NCI-H2196 treated with DMSO at 0.1 percent for 48 hours (cell line): ENCODE measurements around the gene SULT2B1.
"Not testable (repeated sequence)": the region's sequence is repeated elsewhere in the genome, so short reads cannot be mapped to it uniquely, and the experiment has no call there.

Experiments
- DNase-seq: peaks from one replicate; lab custom pipeline; 2025; ENCODE audit not compliant: unreplicated experiment; lab: John Stamatoyannopoulos, UW

SULT2B1 gene

GRCh38 chr19:48524732-48525131, 27.2 kb upstream of the SULT2B1 start:
- DNase-seq = no peak

DNA sequence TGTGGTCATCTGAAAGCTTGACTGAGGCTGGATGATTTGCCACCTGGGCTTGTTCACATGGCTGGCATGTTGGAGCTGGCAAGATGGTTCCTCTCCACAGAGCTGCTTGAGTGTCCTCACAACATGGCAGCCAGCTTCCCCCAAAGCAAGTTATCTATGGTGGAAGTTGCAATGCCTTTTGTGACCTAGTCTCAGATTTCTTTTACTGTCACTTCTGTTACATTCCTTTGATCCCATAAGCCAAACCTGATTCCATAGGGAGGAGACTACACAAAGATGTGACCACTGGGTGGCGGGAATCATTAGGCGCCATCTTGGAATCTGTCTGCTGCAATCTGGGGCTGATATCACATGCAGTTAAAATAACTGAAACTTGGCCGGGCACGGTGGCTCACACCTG, 22.8 kb upstream of the SULT2B1 start:
- DNase-seq = no peak

GRCh38 chr19:48530066-48530720, 21.8 kb upstream of the SULT2B1 start:
- no peak for DNase-seq

DNA sequence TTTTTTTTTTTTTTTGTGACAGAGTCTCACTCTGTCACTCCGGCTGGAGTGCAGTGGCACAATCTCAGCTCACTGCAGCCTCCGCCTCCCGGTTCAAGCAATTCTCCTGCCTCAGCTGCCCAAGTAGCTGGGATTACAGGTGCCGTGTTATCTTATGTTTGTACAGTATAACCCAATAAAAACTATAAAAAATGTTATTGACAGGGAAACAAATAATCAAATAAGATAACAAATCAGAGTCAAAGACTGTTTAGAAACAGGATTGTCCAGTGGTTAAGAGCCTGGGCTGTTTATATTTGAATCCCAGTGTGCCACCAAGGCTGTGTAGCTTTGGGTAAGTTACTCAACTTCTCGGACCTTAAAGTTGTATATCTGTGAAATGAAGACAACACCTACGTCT, 21.2 kb upstream of the SULT2B1 start:
- DNase-seq = no peak

DNA sequence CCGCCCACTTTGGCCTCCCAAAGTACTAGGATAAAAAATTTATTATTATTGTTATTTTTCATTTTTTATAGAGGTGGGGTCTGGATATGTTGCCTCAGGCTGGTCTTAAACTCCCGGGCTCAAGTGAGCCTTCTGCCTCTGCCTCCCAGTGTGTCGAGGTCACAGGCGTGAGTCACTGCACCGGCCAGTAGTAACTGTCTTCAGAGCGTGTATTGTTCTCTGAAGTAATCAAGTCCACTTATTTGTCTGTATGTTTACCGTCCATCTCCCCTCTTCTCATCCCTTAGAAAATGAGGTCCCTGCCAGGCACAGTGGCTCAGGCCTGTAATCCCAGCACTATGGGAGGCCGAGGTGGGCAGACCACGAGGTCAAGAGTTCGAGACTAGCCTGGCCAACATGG, 18.2 kb upstream of the SULT2B1 start:
- no peak for DNase-seq

- DNase-seq = no peak
Observed at GRCh38 chr19:48537541-48537940, 14.4 kb upstream of the SULT2B1 start.

DNA sequence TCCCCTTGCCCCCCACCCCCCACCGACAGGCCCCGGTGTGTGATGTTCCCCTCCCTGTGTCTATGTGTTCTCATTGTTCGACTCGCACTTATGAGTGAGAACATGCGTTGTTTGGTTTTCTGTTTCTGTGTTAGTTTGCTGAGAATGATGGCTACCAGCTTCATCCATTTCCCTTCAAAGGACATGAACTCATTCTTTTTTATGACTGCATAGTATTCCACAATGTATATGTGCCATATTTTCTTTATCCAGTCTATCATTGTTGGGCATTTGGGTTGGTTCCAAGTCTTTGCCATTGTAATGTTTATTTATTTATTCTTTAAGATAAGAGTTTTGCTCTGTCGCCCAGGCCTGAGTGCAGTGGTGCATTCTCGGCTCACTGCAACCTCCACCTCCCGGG, 13.9 kb upstream of the SULT2B1 start:
- not testable (repeated sequence) for DNase-seq

DNA sequence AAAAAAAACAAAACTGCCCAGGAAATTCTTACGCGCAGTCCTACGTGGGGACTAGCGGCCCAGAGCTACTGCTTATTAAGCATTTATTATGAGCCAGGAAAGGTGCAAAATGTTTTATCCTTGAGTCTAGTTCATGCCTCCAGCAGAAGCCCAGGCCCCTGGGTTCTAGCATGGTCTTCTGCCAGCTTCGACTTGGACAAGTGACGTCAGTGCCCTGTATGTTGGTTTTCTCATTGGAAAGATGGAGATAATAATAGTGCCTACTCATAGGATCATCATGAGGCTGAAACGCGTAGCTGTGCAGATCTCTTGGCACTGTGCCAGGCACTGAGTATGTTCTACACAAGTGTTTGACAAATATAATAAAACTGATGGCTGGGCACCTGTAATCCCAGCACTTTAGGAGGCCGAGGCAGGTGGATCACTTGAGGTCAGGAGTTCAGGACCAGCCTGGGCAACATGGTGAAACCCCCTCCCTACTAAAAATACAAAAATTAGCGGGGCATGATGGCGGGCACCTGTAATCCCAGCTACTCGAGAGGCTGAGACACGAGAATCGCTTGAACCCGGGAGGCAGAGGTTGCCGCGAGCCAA, 12.4 kb upstream of the SULT2B1 start:
- peak; percentile 80 for DNase-seq

- DNase-seq = no peak
Observed at GRCh38 chr19:48540110-48540509, 11.9 kb upstream of the SULT2B1 start.

DNA sequence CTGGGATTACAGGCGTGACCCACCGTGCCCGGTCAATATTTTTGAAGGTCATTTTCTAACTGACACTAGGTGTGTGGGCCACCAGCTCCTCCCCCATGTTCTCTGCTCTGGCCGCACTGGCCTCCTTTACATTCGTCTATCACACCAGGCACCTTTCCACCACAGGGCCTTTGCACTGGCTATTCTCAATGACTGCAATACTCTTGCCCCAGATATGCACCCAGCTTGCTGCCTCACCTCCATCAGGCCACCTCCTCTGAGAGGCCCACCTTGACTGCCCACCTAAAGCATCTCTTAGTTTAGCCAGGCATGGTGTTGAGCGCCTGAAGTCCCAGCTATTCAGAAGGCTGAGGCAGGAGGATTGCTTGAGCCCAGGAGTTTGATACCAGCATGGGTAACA, 10.2 kb upstream of the SULT2B1 start:
- no peak for DNase-seq

DNA sequence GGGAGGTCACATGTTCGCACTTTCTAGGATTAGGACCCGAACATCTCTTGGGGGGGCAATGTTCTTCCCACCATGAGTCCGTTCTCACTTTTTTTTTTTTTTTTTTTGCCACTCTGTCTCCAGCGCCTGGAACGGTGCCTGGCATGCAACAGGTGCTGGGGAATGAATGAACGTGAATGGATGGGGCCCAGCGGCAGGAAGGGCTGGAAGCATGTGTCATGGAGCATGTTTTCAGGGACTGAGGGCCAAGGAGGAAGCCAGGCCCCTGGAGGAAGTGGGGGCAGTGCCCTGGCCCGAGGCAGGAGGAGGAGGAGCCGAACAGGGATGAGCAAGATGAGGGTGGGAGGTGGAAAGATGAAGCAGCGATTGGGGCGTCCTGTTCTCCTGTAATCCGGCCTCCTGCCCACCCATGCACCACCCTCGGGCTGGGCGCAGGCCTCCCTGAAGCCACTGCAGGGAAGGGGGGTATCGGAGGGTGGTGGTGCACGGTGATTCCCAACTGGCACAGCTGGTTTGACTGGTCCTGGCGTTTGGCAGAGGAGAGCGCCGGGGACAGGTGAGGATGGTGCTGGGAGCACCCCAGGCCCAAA, 8.8 kb upstream of the SULT2B1 start:
- peak; percentile 20 for DNase-seq

- no peak for DNase-seq
Observed at GRCh38 chr19:48544856-48545750, 6.9 kb upstream of the SULT2B1 start.

DNA sequence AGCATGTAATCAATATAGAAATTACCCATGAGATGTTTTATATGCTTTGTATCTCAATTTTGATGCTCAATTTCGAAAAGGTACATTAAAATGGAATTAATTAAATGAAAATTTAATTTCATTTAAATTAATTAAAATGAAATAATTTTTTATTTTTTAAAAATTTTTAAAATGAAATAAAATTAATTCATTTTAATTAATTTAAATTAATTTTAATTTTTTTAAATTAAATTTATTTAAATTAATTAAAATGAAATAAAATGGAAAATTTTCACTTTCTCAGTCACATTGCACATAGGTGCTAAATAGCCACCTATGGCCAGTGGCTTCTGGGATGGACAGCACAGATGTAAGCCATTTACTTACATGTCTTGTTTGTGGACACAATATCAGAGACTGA, 4.2 kb upstream of the SULT2B1 start:
- DNase-seq = no peak

DNA sequence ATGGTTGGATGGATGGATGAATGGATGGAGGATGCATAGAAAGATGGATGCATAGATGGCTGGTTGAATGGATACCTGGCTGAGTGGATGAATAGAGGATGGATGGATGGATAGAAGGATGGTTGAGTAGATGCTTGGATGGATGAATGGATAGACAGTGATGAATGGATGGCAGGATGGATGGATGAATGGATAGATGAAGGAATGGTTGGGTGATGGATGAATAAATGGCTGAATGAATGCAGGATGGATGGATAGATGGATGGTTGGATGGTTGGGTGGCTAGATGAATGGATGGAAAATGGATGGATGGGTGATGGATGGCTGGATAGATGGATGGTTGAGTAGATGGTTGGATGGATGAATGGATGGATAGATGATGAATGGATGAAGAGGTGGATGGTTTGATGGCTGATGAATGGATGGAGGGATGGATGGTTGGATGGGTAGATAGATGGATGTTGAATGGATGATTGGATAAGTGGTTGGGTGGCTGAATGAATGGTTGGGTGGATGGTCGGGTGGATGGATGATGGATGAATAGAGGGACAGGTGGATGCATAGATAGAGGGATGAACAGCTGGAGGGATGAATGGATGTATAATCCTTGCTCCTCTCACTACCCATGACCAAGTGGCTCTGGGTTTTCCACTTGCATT, 3.6 kb upstream of the SULT2B1 start:
- DNase-seq = no peak

DNA sequence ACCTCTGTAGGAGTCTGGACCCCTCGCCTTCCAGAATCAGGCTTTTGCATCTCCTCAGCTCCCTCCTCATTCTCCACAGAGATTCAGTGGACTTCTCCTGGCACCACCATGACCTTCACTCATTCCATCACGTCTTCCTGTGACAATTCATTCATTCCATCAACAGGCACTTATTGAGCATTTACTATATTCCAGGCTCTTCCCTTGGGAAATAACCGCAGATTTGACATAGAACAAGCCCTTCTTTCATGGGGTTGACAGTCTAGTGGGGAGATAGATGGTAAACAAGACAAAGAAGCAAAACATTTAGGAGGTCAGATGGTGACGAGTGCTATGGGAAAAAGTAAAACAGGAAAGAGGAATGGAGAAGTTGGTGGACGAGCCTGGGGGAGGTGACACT, 2.6 kb upstream of the SULT2B1 start:
- DNase-seq = no peak

DNA sequence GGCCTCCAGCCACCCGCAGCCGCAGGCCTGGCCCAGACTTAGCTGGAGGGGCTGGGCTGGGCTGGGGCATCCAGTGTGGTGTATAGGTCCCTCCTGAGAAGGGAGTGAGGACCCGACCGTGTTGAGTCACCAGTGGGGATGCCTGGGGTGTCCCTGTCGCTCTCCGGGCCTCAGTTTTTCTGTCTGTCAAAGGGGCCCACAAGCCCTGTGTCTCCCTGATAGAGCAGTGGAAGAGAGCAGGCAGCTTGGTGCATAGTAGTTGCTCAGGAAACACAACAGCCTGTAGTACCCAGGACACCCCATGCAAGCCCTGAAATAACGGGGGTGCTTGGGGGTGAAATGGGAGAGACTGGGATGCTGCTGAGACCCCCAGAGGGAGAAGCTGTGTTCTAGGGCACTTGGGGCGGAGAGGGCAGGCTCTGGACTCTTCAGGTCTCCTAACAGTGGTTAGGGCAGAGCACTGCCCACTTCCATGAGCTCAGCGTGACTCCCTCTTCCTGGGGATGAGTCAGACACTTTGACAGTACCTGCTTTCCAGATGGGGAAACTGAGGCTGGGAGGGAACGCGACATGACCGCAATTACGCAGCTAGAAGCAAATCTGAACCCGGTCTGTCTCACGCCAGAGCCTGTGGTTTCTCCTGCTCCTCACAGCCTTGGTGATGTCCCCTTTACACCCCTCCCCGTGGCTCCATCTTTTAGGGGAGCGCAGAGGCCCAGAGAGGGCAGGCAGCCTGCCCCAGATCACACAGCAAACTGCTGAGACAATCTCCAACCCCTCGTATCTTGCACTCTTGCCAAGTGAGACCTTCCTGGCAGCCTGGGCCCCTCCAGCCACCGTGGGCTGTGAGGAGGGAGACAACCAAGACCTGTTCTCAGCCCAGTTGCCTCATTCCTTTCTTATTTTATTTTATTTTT, 692 bp downstream of the SULT2B1 start:
- DNase-seq = no peak

GRCh38 chr19:48553676-48554384, 1.9 kb downstream of the SULT2B1 start:
- peak; percentile 17 for DNase-seq

DNA sequence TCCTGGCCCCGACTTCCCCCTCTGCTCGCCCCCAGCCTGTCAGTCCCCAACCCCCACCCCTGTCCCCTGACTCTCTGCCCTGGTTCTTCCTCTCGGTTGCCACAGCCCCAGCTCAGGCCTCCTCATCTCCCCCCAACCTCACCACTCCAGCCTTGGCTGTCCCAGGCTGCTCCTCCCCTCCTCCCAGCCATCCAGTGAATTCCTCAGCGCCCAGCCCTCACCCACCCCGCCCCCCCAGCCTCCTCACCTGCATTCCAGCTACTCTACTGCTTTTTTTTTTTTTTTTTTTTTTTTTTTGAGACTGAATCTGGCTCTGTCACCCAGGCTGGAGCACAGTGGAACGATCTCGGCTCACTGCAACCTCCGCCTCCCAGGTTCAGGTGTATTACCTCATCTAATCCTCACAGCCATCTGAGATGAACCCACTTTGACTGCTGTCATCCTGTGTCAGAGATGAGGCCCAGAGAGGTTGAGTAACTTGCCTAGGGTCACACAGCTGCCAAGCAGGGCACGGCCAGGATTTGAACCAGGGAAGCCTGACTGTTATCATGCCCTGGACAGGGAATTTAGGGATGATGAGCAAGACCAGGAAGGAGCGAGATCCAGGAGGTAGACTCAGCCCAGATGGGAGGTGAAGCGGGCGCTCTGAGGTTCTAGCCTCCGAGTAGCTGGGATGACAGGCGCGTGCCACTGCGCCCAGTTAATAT, 2.6 kb downstream of the SULT2B1 start:
- DNase-seq = no peak

GRCh38 chr19:48556163-48556562, 4.2 kb downstream of the SULT2B1 start:
- no peak for DNase-seq
